A549 (cell line): Measurements from ENCODE around the gene COL16A1.

Source experiments
- CHD4 ChIP-seq: fragments of 200-600 bp; sonication (generic); IDR thresholded peaks from 2 replicates; pipeline ENCODE4 v1.6.1; 2016; ENCODE audit warnings: antibody characterized with exemption, mild to moderate bottlenecking, borderline replicate concordance
- CTCF ChIP-seq: fragments of >200 bp; sonication (Bioruptor Twin); formaldehyde crosslinking; IDR thresholded peaks from 3 replicates; pipeline ENCODE4 v1.5.1; 2016
- SMC3 ChIP-seq: fragments of >200 bp; sonication (Bioruptor Twin); formaldehyde crosslinking; IDR thresholded peaks from 3 replicates; pipeline ENCODE4 v1.6.1; 2018; ENCODE audit warnings: inconsistent platforms
- USF2 ChIP-seq: fragments of 450-650 bp; IDR thresholded peaks from 2 replicates; pipeline ENCODE4 v1.6.1; 2014; ENCODE audit warnings: antibody characterized with exemption
- ZC3H11A ChIP-seq: fragments of 450-650 bp; IDR thresholded peaks from 2 replicates; pipeline ENCODE4 v1.6.1; 2014; ENCODE audit warnings: antibody characterized with exemption, mild to moderate bottlenecking
- TF ChIP-seq, protein P1 (sequence below): fragments of 150-350 bp; IDR thresholded peaks from 2 replicates; pipeline ENCODE4 v1.6.1; 2014; ENCODE audit warnings: low read depth, mild to moderate bottlenecking, low read length

- no peak for TF ChIP-seq USF2
- no peak for TF ChIP-seq CTCF
- no peak for TF ChIP-seq CHD4
- TF ChIP-seq ZC3H11A: no peak
- TF ChIP-seq SMC3: no peak
- TF ChIP-seq, protein P1, sequence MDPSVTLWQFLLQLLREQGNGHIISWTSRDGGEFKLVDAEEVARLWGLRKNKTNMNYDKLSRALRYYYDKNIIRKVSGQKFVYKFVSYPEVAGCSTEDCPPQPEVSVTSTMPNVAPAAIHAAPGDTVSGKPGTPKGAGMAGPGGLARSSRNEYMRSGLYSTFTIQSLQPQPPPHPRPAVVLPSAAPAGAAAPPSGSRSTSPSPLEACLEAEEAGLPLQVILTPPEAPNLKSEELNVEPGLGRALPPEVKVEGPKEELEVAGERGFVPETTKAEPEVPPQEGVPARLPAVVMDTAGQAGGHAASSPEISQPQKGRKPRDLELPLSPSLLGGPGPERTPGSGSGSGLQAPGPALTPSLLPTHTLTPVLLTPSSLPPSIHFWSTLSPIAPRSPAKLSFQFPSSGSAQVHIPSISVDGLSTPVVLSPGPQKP: no peak
Measured at GRCh38 chr1:31628931-31629556, 74.8 kb downstream of the COL16A1 start.
